Pancreas (tissue), 10 donors: Measurements from ENCODE around the gene PRAMEF1. TPM values are rescaled to one million over a fixed set of nuclear protein-coding genes. Genes with fewer than 3 reads are reported as not detected.

Experiments used
- ATAC-seq, 4 donors: fragments of 200-7000 bp; cut with Tn5 transposase; one replicate each; pipeline versions ENCODE4 v1.8.0 to v1.9.1; 2020; ENCODE audit warnings: mild to moderate bottlenecking in 4 of 4, moderate library complexity in 4 of 4
- DNase-seq, 6 donors: peaks; one replicate each; pipeline ENCODE4 v3.0.0-alpha.2; 2020
- FAIRE-seq: peaks from 2 replicates; lab custom pipeline; 2012; peaks lifted over from hg19 to GRCh38; lab: Jason Lieb, UNC
- H3K27ac ChIP-seq, 4 donors: fragments of 200-600 bp; sonication (generic); 1 replicate in 3 of 4; 2 replicates in 1 of 4; pipeline versions ENCODE4 v1.5.0 to v1.8.0; 2020
- H3K27me3 ChIP-seq, 4 donors: fragments of 200-600 bp; one replicate each; pipeline ENCODE4 v1.8.0; 2021
- H3K36me3 ChIP-seq, 3 donors: fragments of 200-600 bp; sonication (generic) in 1 of 3; one replicate each; pipeline versions ENCODE4 v1.5.0 to v1.8.0; 2020 to 2021
- H3K4me1 ChIP-seq, 3 donors: fragments of 200-600 bp; one replicate each; pipeline ENCODE4 v1.8.0; 2021
- H3K4me3 ChIP-seq, 4 donors: fragments of 200-600 bp; sonication (generic) in 2 of 4; one replicate each; pipeline versions ENCODE4 v1.5.0 to v1.8.0; 2020 to 2021
- H3K9me3 ChIP-seq, 4 donors: fragments of 200-600 bp; one replicate each; pipeline ENCODE4 v1.8.0; 2021
- WGBS, 2 donors: extraction: QIAGEN DNeasy Blood & Tissue Kit; methylation state at CpG; one replicate each; pipeline ENCODE4 v1.1.7; 2013; 5-methylcytosine and 5-hydroxymethylcytosine counted together
- intact Hi-C, 3 donors: fragments of 100-400 bp; cut with DNase I; formaldehyde crosslinking; loops; one replicate each; pipeline versions ENCODE4 v1.11.1 to v1.14.2; 2022
- polyA plus RNA-seq, 2 donors: library from polyadenylated mRNA; stranded (reverse); fragments of 200-250 nt; gene quantifications; one replicate each; pipeline ENCODE4 v1.2.3, GENCODE V29; 2013
- total RNA-seq, 6 donors: library from RNA; stranded (reverse); fragmentation: NEBNext Ultra II Directional in 4 of 6; extraction: Animal tissue kit (Norgen Biotek cat#: 25700) in 4 of 6; gene quantifications; one replicate each; pipeline versions ENCODE4 v1.2.1 to v1.2.4, GENCODE V29; 2021 to 2023
- TF ChIP-seq, protein P1 (sequence below), 4 donors: fragments of 200-600 bp; sonication (generic) in 3 of 4; IDR thresholded peaks; one replicate each; pipeline versions ENCODE4 v1.5.0 to v1.8.0; 2021; ENCODE audit warnings: antibody characterized with exemption in 4 of 4
- donor health status: healthy with polysubstance abuse.
- donor health status: DM: no; HTN: no; CAD: no; lungs with moderate emphysema.
- donor health status: DM: no; HTN: no; CAD: no.
- donor health status: control.
- donor health status: control.
- donor health status: Bipolar disorder and iron deficiency.
- donor health status: DM: yes; HTN: yes; CAD: no.
- donor health status: DM: no; HTN: no; CAD: no.
- donor health status: DM: no; HTN: no; CAD: no.
- donor health status: DM: yes; HTN: yes; CAD: no.

Gene PRAMEF1
- total and polyA plus RNA-seq, 8 donors = not detected

DNA sequence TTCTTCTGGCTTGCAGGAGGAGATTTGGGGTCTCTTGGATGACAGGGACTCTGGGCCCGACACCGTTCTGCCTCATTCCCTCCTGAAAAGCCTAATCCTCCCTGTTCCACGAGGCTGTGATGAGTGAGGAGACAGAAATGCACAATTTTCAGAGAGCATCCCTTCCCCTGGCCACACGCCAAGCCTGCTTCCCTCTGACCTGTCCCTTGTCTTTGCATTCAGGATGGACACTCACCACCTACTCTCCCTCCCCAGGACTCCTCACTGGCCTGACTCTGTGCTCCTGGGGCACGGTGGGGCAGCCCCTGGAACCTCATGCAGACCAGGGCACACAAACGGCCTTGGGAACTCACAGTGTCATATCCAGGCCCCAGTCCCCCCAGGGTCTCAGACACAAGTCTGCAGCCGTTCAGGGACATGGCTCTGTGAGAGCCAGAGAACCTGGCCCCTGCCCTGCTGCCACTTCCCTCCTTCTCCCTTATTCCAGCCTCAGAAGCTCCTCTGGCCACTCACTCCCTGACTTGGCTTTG is 21.2 kb upstream of the PRAMEF1 start:
- DNase-seq (no peak), ATAC-seq (no peak), FAIRE-seq (no peak)
- Histone ChIP-seq H3K27me3 (no peaks in the 10 kb centered on the region), H3K36me3 (no peaks in the 10 kb centered on the region), H3K9me3 (no peaks in the 10 kb centered on the region), H3K4me3 (no peak overlapping the region), H3K4me1 (no peaks in the 10 kb centered on the region), H3K27ac (no peak overlapping the region)
- TF ChIP-seq, protein P1, sequence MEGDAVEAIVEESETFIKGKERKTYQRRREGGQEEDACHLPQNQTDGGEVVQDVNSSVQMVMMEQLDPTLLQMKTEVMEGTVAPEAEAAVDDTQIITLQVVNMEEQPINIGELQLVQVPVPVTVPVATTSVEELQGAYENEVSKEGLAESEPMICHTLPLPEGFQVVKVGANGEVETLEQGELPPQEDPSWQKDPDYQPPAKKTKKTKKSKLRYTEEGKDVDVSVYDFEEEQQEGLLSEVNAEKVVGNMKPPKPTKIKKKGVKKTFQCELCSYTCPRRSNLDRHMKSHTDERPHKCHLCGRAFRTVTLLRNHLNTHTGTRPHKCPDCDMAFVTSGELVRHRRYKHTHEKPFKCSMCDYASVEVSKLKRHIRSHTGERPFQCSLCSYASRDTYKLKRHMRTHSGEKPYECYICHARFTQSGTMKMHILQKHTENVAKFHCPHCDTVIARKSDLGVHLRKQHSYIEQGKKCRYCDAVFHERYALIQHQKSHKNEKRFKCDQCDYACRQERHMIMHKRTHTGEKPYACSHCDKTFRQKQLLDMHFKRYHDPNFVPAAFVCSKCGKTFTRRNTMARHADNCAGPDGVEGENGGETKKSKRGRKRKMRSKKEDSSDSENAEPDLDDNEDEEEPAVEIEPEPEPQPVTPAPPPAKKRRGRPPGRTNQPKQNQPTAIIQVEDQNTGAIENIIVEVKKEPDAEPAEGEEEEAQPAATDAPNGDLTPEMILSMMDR (IDR thresholded peaks at IDR 0.05) = no peak
- 37 to 50% methylated on average over 7 of the region's 7 CpGs for WGBS, 2 donors
- intact Hi-C loops = no loop called here

DNA sequence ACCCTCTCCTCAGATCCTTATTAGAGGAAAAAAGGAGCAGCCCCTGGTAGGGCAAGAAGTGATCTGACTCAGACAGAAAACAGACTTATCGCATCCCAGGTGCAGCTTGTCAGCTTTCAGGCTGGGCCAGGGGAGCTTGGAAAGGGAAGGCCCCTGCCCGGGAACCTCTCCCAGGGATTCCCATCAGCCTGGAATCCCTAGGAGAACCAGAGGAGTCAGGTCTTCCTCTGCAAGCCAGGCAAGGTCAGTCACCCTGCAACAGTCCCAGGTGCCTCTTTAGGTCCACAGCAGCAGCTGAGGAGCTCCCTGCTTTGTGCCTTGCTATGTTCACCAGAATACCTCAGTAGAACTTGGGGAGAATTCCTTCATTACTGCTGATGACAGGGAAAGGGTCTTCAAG is 20.6 kb upstream of the PRAMEF1 start:
- H3K27ac ChIP-seq = no peak overlapping the region
- no peaks in the 10 kb centered on the region for H3K9me3 ChIP-seq
- H3K4me3 ChIP-seq = no peak overlapping the region
- DNase-seq = no peak
- 60 to 83% methylated on average over 2 of the region's 2 CpGs for WGBS, 2 donors
- TF ChIP-seq, protein P1 (IDR thresholded peaks at IDR 0.05) = no peak
- no peak for FAIRE-seq
- no peaks in the 10 kb centered on the region for H3K27me3 ChIP-seq
- no peaks in the 10 kb centered on the region for H3K36me3 ChIP-seq
- no peak for ATAC-seq
- no peaks in the 10 kb centered on the region for H3K4me1 ChIP-seq
- intact Hi-C loops = no loop called here

DNA sequence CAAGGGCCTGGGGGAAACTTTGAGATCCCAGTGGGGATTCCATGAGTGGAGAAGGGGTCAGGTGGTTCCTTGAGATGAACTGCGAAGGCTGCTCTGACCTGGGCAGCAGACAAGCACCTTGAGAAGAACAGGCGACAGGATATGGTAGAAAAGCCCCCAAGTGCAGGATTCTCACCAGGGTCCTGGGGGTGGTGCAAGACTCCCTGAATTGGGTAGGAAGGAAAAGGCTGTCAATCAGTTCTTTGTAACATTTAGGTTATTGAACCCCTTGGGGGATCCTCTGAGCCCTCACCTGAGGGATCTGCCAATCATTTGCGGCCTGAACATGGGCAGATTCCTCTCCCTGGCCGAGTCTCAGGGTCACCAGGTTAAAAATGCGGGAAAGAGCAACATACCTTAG is 20.0 kb upstream of the PRAMEF1 start:
- no peak overlapping the region for H3K27ac ChIP-seq
- ATAC-seq = no peak
- 51 to 59% methylated on average over 5 of the region's 5 CpGs for WGBS, 2 donors
- DNase-seq = no peak
- no peaks in the 10 kb centered on the region for H3K9me3 ChIP-seq
- no peaks in the 10 kb centered on the region for H3K4me1 ChIP-seq
- TF ChIP-seq, protein P1 (IDR thresholded peaks at IDR 0.05) = no peak
- no peak for FAIRE-seq
- H3K36me3 ChIP-seq = no peaks in the 10 kb centered on the region
- no peak overlapping the region for H3K4me3 ChIP-seq
- no peaks in the 10 kb centered on the region for H3K27me3 ChIP-seq
- intact Hi-C loops = no loop called here

DNA sequence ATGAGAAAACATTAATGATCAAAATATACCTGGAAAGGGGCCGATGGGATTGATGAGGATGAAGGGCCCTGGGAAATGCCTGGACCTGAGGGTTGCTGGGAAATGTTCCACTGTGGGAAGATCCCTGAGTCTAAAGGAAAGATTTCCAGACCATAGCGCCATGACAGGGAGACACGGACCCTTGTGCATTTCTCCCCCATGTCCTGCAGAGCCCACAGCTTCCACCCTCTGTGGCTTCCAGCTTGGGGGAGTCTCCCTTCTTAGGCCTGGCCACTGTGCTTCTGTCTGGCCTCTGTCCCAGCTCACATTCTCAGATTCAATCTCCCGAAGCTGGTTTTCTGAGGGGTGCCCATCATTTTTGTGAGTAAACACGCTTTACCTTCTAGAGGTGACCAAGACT is 18.7 kb upstream of the PRAMEF1 start:
- no peaks in the 10 kb centered on the region for H3K36me3 ChIP-seq
- no peak overlapping the region for H3K4me3 ChIP-seq
- DNase-seq (no peak), FAIRE-seq (no peak), ATAC-seq (no peak)
- intact Hi-C loops = no loop called here
- TF ChIP-seq, protein P1 (IDR thresholded peaks at IDR 0.05) = no peak
- H3K4me1 ChIP-seq = no peaks in the 10 kb centered on the region
- H3K27me3 ChIP-seq = no peaks in the 10 kb centered on the region
- no peaks in the 10 kb centered on the region for H3K9me3 ChIP-seq
- WGBS, 2 donors = 64 to 79% methylated on average over 5 of the region's 5 CpGs
- H3K27ac ChIP-seq = no peak overlapping the region

DNA sequence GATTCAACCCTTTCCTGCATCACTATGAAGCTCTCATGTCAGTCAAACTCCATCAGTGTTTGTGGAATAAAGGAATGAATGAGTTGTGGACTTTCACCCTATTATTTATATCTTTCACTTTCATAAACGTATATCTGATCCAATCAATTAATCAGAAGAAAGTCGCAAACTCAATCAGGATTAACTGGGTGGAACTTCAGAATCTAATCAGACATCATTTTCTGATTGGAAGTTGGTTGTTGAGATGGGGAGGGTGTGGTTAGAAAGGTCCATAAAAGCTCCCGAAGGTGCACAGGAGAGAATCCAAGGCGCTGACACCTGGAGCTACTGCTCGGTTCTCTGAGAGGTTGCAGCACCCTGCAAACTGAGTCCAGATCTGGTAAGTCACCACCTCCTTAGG is 17.8 kb upstream of the PRAMEF1 start, which contains the start of gene PRAMEF12:
PRAMEF12 (plus strand) TSS at position 301 of the 400 bp plus-strand sequence. CDS start 1,130 bp downstream, outside the sequence.
- Histone ChIP-seq H3K27ac (no peak within 1 kb of the TSS), H3K9me3 (no peaks in the 10 kb centered on the region), H3K4me1 (no peaks in the 10 kb centered on the region), H3K27me3 (no peaks in the 10 kb centered on the region), H3K4me3 (no peak within 1 kb of the TSS), H3K36me3 (no peaks in the 10 kb centered on the region)
- FAIRE-seq = no peak
- DNase-seq = no peak
- no peak for ATAC-seq
- TF ChIP-seq, protein P1 (IDR thresholded peaks at IDR 0.05) = no peak
- intact Hi-C loops = no loop called here
- whole genome bisulfite sequencing, 2 donors = 64 to 70% methylated on average over 5 of the region's 5 CpGs
